ENCODE results near the gene GSS. TPM values are rescaled to one million over a fixed set of nuclear protein-coding genes. Genes with fewer than 3 reads are reported as not detected.

Gene GSS
- total RNA-seq, 4 donors from 2014 or later: 56.5 to 86.7 (median 75.2) TPM

GRCh38 chr20:34988191-34988540 lies 32.6 kb upstream of the GSS start:
- WGBS: 78% methylated on average over 12 of the region's 12 CpGs
- Histone ChIP-seq H3K4me1 (peaks cover 11% of the 10 kb centered on the region), H3K9me3 (no peaks in the 10 kb centered on the region), H3K4me3 (no peak overlapping the region), H3K27ac (no peak overlapping the region), H3K36me3 (peaks cover 2% of the 10 kb centered on the region), H3K27me3 (peaks cover 30% of the 10 kb centered on the region)
- DNase-seq (ENCODE audit: low spot score in 2 of 2): no peak
- TF ChIP-seq POLR2AphosphoS5 (IDR thresholded peaks at IDR 0.05) (no peak), POLR2A (IDR thresholded peaks at IDR 0.05) (no peak), EP300 (IDR thresholded peaks at IDR 0.05) (no peak)
- TF ChIP-seq, protein P1, sequence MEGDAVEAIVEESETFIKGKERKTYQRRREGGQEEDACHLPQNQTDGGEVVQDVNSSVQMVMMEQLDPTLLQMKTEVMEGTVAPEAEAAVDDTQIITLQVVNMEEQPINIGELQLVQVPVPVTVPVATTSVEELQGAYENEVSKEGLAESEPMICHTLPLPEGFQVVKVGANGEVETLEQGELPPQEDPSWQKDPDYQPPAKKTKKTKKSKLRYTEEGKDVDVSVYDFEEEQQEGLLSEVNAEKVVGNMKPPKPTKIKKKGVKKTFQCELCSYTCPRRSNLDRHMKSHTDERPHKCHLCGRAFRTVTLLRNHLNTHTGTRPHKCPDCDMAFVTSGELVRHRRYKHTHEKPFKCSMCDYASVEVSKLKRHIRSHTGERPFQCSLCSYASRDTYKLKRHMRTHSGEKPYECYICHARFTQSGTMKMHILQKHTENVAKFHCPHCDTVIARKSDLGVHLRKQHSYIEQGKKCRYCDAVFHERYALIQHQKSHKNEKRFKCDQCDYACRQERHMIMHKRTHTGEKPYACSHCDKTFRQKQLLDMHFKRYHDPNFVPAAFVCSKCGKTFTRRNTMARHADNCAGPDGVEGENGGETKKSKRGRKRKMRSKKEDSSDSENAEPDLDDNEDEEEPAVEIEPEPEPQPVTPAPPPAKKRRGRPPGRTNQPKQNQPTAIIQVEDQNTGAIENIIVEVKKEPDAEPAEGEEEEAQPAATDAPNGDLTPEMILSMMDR (IDR thresholded peaks at IDR 0.05): no peak

GRCh38 chr20:34987288-34988190 lies 31.9 kb upstream of the GSS start:
- TF ChIP-seq POLR2AphosphoS5 (IDR thresholded peaks at IDR 0.05): no peak
- TF ChIP-seq, protein P1 (IDR thresholded peaks at IDR 0.05): no peak
- TF ChIP-seq POLR2A (IDR thresholded peaks at IDR 0.05): no peak
- no peak for TF ChIP-seq EP300 (IDR thresholded peaks at IDR 0.05)
- no peak overlapping the region for H3K4me3 ChIP-seq
- peaks cover 11% of the 10 kb centered on the region for H3K4me1 ChIP-seq
- 76% methylated on average over 15 of the region's 15 CpGs for WGBS
- H3K9me3 ChIP-seq: no peaks in the 10 kb centered on the region
- peaks cover 30% of the 10 kb centered on the region for H3K27me3 ChIP-seq
- no peak overlapping the region for H3K27ac ChIP-seq
- no peaks in the 10 kb centered on the region for H3K36me3 ChIP-seq
- DNase-seq (ENCODE audit: low spot score in 2 of 2): no peak

DNA sequence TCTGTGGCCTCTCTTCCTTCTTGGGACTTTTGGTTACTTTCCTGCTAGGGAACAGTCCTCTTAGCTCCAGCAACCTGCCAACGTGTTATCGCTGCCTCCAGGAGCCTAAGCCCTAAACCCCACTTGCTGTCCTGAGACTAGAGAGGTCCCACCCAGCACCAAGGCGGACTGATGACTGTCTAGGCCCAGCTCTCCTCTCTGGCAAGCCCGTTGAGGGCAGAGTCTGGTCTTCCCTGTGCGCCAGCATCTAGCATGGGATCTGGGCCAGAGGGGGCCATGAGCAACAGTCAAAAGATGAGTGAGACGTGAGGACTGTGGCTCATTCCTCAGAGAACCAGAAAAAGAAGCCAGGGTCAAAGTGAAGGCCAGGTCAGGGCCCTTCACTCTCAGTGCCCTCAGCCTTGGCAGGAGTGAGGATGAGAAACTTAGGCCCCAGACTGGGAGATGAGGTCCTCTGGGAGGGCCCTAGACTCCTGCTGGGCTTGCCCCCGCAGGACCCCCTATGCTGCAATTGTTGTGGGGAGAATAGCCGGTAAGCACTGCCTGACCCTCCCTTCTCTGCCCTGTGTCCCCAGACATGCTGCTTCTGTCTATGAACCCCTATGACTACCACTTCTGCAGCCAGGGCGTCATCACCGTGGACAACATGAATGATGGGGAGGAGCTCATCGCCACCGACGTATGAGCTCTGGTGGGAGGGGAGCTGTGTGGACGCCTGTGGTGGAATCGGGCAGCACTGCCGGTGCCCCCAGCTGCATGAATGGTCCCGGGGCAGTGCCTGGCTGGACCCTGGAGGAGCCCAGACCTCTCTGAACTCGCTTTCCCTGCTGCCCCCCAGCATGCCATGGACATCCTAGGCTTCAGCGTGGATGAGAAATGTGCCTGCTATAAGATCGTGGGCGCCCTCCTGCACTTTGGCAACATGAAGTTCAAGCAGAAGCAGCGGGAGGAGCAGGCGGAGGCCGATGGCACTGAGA lies 31.0 kb upstream of the GSS start:
- 72% methylated on average over 24 of the region's 24 CpGs for WGBS
- H3K4me1 ChIP-seq: peaks cover 11% of the 10 kb centered on the region
- TF ChIP-seq, protein P1 (IDR thresholded peaks at IDR 0.05): no peak
- TF ChIP-seq POLR2A (IDR thresholded peaks at IDR 0.05): no peak
- no peak for TF ChIP-seq POLR2AphosphoS5 (IDR thresholded peaks at IDR 0.05)
- no peak for TF ChIP-seq EP300 (IDR thresholded peaks at IDR 0.05)

DNA sequence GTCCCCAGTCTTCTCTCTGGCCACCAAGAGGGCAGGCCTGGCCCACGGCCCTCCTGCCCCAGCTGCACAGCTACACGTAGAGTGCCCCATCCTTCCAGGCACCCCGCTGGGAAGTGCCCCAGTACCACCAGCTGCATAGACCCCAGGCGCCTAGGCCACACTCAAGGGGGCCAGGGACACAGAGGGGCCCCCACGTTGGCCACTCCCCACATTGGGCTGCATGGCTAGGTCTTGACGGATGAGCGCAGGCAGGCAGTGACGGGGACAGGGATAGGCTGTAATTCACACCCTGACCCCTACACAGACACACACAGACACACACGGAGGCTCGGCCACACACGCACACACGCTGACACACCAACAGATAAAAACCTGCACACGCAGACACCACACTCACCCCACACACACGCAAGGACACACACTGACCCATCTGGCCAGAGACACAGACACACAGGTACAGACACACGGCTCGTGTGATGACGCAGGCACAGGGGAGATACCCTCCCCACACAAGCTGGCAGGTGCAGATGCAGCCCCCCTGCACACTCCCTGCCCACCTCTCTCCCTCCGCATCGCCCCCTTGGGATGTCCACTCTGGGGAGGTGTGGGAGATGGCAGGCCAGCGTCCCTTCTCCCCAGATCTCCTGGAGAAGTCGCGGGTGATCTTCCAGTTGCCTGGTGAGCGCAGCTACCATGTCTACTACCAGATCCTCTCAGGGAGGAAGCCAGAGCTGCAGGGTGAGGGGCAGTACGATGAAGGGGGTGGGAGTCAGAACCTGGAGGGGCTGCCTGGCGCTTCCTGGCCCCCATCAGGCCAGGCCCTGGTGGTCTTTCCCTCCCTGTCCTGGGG lies 30.1 kb upstream of the GSS start:
- Histone ChIP-seq H3K36me3 (no peaks in the 10 kb centered on the region), H3K4me1 (peaks cover 11% of the 10 kb centered on the region), H3K27me3 (peaks cover 30% of the 10 kb centered on the region), H3K9me3 (no peaks in the 10 kb centered on the region), H3K27ac (no peak overlapping the region), H3K4me3 (no peak overlapping the region)
- WGBS: 85% methylated on average over 14 of the region's 25 CpGs
- no peak for DNase-seq (ENCODE audit: low spot score in 2 of 2)
- TF ChIP-seq POLR2AphosphoS5 (IDR thresholded peaks at IDR 0.05): no peak
- TF ChIP-seq, protein P1 (IDR thresholded peaks at IDR 0.05): no peak
- no peak for TF ChIP-seq EP300 (IDR thresholded peaks at IDR 0.05)
- TF ChIP-seq POLR2A (IDR thresholded peaks at IDR 0.05): no peak

More for the DNA sequence above, 31.0 kb upstream of the GSS start:
- Histone ChIP-seq H3K27ac (no peak overlapping the region), H3K9me3 (no peaks in the 10 kb centered on the region), H3K27me3 (peaks cover 30% of the 10 kb centered on the region), H3K36me3 (no peaks in the 10 kb centered on the region), H3K4me3 (no peak overlapping the region)
- DNase-seq (ENCODE audit: low spot score in 2 of 2): no peak
